H4 (cell line): Measurements from ENCODE around the gene GGTLC2. TPM values are rescaled to one million over a fixed set of nuclear protein-coding genes. Genes with fewer than 3 reads are reported as not detected.
"Not testable (repeated sequence)": the region's sequence is repeated elsewhere in the genome, so short reads cannot be mapped to it uniquely, and the experiment has no call there.

Experiments used
- DNase-seq: peaks from one replicate; pipeline ENCODE4 v3.0.0-alpha.2; 2015; ENCODE audit warnings: low spot score
- total RNA-seq: library from RNA; depleted of rRNA; stranded (reverse); fragments of >200 nt; shearing (Covaris generic); gene quantifications from 2 replicates; pipeline ENCODE4 v1.2.3, GENCODE V29; 2014

Gene GGTLC2
- total RNA-seq, 1 experiment from 2014 or later = not detected

- DNase-seq = no peak
These were observed 24.7 kb downstream of the GGTLC2 start for GRCh38 chr22:22669093-22669492.

- no peak for DNase-seq
These were observed 25.8 kb downstream of the GGTLC2 start for GRCh38 chr22:22670076-22670795.

GRCh38 chr22:22671506-22671905 is 27.1 kb downstream of the GGTLC2 start:
- DNase-seq = no peak

GRCh38 chr22:22673099-22673498 is 28.7 kb downstream of the GGTLC2 start:
- no peak for DNase-seq

GRCh38 chr22:22673628-22674027 is 29.2 kb downstream of the GGTLC2 start:
- DNase-seq = no peak

- DNase-seq = no peak
These were observed 30.1 kb downstream of the GGTLC2 start for GRCh38 chr22:22674467-22674866.

GRCh38 chr22:22678970-22679369 is 34.6 kb downstream of the GGTLC2 start:
- DNase-seq = no peak

- no peak for DNase-seq
These were observed 36.0 kb downstream of the GGTLC2 start for GRCh38 chr22:22680396-22680795.

GRCh38 chr22:22681221-22681739 is 36.9 kb downstream of the GGTLC2 start:
- DNase-seq = peak; percentile 11

GRCh38 chr22:22682196-22682595 is 37.8 kb downstream of the GGTLC2 start:
- no peak for DNase-seq

- DNase-seq = no peak
These were observed 38.6 kb downstream of the GGTLC2 start for GRCh38 chr22:22682807-22683667.

- no peak for DNase-seq
These were observed 39.4 kb downstream of the GGTLC2 start for GRCh38 chr22:22683668-22684361.

- peak; percentile 88 for DNase-seq
These were observed 40.5 kb downstream of the GGTLC2 start for GRCh38 chr22:22684580-22685561.

- DNase-seq = no peak
These were observed 41.2 kb downstream of the GGTLC2 start for GRCh38 chr22:22685586-22685985.

- not testable (repeated sequence) for DNase-seq
These were observed 42.0 kb downstream of the GGTLC2 start for GRCh38 chr22:22686202-22687115.

- peak; percentile 31 for DNase-seq
These were observed 43.5 kb downstream of the GGTLC2 start for GRCh38 chr22:22687638-22688500.

GRCh38 chr22:22689621-22690345 is 45.4 kb downstream of the GGTLC2 start:
- no peak for DNase-seq

- DNase-seq = no peak
These were observed 46.6 kb downstream of the GGTLC2 start for GRCh38 chr22:22691055-22691454.
